Measurements from ENCODE around the gene CRKL.
A peak's percentile ranks its signal among the peaks of the same experiment; 100 is the strongest.

CRKL gene, protein sequence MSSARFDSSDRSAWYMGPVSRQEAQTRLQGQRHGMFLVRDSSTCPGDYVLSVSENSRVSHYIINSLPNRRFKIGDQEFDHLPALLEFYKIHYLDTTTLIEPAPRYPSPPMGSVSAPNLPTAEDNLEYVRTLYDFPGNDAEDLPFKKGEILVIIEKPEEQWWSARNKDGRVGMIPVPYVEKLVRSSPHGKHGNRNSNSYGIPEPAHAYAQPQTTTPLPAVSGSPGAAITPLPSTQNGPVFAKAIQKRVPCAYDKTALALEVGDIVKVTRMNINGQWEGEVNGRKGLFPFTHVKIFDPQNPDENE

DNA sequence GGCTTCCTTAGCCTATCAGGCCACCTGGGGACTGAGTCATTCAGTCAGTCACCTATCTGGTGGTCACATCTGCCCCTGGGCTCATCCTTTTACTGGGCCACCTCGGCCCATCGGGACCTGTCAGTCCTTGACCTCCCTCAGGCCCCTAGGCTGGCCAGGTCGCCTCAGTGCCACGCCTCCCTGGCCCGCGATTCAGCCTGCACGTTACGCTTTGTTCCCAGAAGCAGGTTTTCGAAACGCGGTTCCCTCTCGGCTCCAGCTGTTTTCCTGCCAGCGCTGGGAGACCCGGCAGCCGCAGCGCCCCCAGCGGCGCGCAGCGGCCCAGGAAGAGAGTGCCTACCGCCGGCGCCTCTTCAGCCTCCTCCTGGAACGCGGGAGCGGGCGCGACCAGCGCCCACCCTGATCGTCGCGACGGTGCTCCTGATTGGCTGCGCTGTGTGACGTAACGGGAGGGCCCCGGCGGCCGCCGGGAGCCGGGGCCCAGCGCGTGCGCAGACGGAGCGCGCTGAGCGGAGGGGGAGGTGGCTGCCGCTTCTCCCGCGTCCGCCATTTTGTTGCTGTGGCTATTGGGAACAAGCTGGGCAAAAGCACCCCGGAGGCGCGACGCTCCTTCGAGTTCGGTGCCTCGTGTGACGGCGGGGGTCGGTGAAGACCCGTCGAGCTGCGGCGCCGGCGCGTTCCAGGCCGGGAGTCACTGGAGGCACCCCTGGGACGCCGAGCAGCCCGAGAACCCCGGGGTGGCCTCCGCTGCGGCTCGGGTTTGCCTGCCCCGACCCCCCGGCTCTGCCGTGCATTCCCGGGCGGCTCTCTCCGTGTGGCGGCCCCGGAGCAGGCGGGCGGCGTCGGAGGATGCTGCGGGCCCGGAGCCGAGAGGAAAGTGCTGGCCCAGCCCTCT is at the start of gene CRKL:
Gene CRKL, plus strand, starts transcription at position 492 of the 895 bp plus-strand sequence. CDS start 528 bp downstream, outside the sequence.
- TF ChIP-seq, protein P1, sequence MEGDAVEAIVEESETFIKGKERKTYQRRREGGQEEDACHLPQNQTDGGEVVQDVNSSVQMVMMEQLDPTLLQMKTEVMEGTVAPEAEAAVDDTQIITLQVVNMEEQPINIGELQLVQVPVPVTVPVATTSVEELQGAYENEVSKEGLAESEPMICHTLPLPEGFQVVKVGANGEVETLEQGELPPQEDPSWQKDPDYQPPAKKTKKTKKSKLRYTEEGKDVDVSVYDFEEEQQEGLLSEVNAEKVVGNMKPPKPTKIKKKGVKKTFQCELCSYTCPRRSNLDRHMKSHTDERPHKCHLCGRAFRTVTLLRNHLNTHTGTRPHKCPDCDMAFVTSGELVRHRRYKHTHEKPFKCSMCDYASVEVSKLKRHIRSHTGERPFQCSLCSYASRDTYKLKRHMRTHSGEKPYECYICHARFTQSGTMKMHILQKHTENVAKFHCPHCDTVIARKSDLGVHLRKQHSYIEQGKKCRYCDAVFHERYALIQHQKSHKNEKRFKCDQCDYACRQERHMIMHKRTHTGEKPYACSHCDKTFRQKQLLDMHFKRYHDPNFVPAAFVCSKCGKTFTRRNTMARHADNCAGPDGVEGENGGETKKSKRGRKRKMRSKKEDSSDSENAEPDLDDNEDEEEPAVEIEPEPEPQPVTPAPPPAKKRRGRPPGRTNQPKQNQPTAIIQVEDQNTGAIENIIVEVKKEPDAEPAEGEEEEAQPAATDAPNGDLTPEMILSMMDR (IDR thresholded peaks at IDR 0.05; ENCODE audit: control insufficient read depth, insufficient read depth, low read depth, low read length, missing control alignments) = peak; percentile 93
- peak within 1 kb of the TSS; percentile 100 for H3K4me3 ChIP-seq (ENCODE audit: control insufficient read depth, low read depth, low read length)
- peak; percentile 85 for DNase-seq (ENCODE audit: low read depth)

DNA sequence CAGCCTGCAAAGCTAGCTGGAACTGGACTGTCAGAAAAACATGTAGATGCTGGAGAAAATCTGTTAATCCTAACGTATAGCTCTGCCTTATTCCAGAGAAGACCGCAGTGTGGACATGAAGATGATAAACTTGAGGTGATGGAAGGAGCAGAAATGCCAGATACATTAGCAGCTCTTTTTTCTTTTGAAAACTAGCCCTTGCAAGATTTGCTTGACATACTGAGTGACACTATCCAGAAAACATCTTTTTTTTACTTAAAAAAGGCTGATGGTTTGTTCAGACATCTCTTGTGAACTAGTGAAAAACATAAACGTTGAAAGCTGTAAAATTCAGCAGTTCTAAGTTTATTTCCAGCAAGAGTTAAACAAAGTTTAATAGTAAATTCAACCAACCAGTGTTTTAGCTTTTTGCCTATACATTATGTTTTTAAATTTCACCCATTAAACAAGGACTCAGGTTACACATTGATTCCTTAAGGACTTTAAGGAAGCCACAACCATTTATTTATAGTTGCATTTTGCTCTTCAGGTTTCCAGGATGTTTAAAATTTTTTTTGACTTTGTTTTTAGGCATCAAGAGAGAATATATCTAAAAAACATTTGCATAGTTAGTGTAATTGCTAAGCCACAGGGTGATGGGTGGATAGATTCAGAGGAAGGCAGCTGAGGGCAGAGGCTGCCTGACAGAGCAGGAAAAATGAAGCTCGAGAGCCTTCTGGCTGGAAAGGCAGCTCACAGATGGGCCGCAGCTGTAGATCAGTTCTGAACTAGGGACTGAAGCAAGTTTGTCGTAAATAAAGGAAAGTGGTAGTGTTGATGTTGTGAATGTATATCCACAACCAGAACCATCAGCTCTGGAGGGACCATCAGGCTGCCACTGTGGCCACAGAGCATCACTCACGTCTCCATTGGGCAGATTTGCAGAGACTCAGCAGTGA is 48.9 kb upstream of the CRKL start:
- TF ChIP-seq, protein P1 (IDR thresholded peaks at IDR 0.05; ENCODE audit: control insufficient read depth, insufficient read depth, low read depth, low read length, missing control alignments) = no peak
- no peak overlapping the region for H3K4me3 ChIP-seq (ENCODE audit: control insufficient read depth, low read depth, low read length)
- no peak for DNase-seq (ENCODE audit: low read depth)

DNA sequence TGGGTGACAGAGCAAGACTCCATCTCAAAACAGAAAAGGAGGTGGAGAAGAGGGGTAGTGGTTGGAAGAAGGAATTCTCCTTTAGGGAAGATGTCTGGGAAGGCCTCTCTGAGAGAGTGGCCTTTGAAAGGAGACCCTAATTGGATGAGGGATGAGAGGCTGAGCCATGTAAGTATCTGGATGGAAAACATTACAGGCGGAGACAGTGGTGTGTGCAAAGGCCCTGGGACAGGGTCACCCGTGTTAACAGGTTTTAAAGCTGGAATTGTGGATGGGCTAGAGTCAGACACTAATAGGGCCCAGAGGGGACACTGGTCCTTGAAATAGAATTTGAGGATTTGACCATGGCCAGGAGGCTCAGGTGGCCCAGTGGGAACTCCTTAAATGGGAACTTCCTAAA is 48.0 kb upstream of the CRKL start:
- no peak for DNase-seq (ENCODE audit: low read depth)

DNA sequence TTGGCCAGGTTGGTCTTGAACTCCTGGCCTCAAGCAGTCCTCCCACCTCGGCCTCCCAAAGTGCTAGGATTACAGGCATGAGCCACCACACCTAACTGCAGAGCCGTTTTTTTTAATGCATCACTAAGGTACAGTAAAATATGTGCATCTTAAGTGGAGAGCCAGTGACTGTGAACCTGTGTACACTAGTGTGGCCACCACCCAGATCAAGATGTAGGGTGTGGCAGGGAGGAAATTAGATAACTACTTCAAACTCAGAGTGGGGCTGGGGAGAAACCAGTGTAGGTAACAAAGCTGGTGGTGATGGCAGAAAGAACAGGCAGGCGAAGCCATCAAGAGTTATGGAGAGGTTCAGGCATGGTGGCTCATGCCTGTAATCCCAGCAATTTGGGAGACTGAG is 44.0 kb upstream of the CRKL start:
- no peak for DNase-seq (ENCODE audit: low read depth)
- no peak overlapping the region for H3K4me3 ChIP-seq (ENCODE audit: control insufficient read depth, low read depth, low read length)
- TF ChIP-seq, protein P1 (IDR thresholded peaks at IDR 0.05; ENCODE audit: control insufficient read depth, insufficient read depth, low read depth, low read length, missing control alignments) = no peak

More for the DNA sequence above, 48.0 kb upstream of the CRKL start:
- TF ChIP-seq, protein P1 (IDR thresholded peaks at IDR 0.05; ENCODE audit: control insufficient read depth, insufficient read depth, low read depth, low read length, missing control alignments) = no peak
- no peak overlapping the region for H3K4me3 ChIP-seq (ENCODE audit: control insufficient read depth, low read depth, low read length)

DNA sequence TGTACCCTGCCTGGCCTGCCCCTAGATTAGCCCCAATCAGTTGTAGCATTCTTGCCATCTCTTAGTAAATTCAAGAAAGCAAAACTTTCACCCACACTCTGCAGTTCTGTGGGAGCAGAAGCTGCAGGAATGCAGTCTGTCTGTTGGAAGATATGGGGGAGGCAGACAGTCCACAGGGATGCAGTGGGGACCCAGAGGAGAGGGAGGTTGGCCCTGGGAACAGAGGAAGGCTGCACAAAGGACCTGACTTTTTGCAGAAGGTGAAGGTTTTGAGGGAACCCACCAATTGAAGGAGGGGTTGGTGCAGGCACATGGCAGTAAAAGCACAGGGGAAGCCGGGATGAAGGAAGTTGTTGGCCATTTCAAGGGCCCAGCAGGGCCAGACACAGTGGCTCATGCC is 41.9 kb upstream of the CRKL start:
- no peak for DNase-seq (ENCODE audit: low read depth)
- TF ChIP-seq, protein P1 (IDR thresholded peaks at IDR 0.05; ENCODE audit: control insufficient read depth, insufficient read depth, low read depth, low read length, missing control alignments) = no peak
- H3K4me3 ChIP-seq (ENCODE audit: control insufficient read depth, low read depth, low read length) = no peak overlapping the region

DNA sequence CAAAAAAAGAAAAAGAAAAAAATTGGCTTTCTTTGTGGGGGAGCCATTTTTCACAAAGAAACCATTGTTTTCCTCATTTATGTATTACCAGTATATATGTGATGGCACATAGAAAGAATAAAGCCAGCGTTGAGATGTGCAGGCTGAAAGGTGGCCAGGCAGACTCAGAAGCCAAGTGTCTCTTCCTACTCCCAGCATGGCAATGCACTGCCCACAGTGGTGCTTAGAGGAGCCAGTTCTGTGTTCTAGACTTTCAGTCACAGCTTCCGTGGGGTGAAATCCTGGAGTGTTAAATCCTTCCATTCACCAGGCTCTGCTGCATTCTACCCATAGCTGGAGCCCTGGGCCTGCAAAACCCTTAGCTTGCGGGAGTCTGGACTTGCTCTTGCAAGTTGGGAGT is 39.5 kb upstream of the CRKL start:
- no peak overlapping the region for H3K4me3 ChIP-seq (ENCODE audit: control insufficient read depth, low read depth, low read length)
- TF ChIP-seq, protein P1 (IDR thresholded peaks at IDR 0.05; ENCODE audit: control insufficient read depth, insufficient read depth, low read depth, low read length, missing control alignments) = no peak
- no peak for DNase-seq (ENCODE audit: low read depth)
